A549 (cell line): Measurements from ENCODE around the gene SMAD6. TPM values are rescaled to one million over a fixed set of nuclear protein-coding genes. Genes with fewer than 3 reads are reported as not detected.

Experiments
- ATAC-seq, 2 experiments: fragments of 200-7000 bp in 1 of 2; fragments of >200 bp in 1 of 2; cut with Nextera tagmentation in 1 of 2; cut with Tn5 transposase in 1 of 2; 3 replicates each; pipeline versions ENCODE4 v1.8.0 to v1.9.1; 2018 to 2020; ENCODE audit warnings: mild to moderate bottlenecking in 1 of 2, moderate library complexity in 1 of 2
- CTCF ChIA-PET: fragments of 300-600 bp; sonication (Branson Sonifier 250); formaldehyde crosslinking; extraction: SDS; loops from one replicate; lab custom pipeline; 2021; ENCODE audit warnings: antibody characterized with exemption, inconsistent platforms; lab: Yijun Ruan, JAX
- POLR2A ChIA-PET: fragments of 350-600 bp; formaldehyde crosslinking; extraction: SDS; loops from one replicate; lab custom pipeline; 2021; ENCODE audit warnings: antibody characterized with exemption, inconsistent platforms; lab: Yijun Ruan, JAX
- DNase-seq, 2 experiments: peaks; one replicate each; pipeline versions ENCODE4 v3.0.0 to v3.0.0-alpha.2; 2011 to 2016; ENCODE audit warnings: low read depth in 1 of 2, low spot score in 1 of 2
- FAIRE-seq: peaks from 2 replicates; lab custom pipeline; 2011; peaks lifted over from hg19 to GRCh38; lab: Jason Lieb, UNC
- H3K27ac ChIP-seq, 2 experiments: fragments of >200 bp; sonication (Bioruptor Twin); formaldehyde crosslinking; 3 replicates each; pipeline ENCODE4 v1.5.1; 2016 to 2017
- H3K4me1 ChIP-seq: fragments of >200 bp; sonication (Bioruptor Twin); formaldehyde crosslinking; 3 replicates; pipeline ENCODE4 v1.6.1; 2016
- H3K4me2 ChIP-seq: fragments of >200 bp; sonication (Bioruptor Twin); formaldehyde crosslinking; 3 replicates; pipeline ENCODE4 v1.6.1; 2016
- H3K4me3 ChIP-seq: fragments of >200 bp; sonication (Bioruptor Twin); formaldehyde crosslinking; 3 replicates; pipeline ENCODE4 v1.5.1; 2016
- H3K9me3 ChIP-seq: fragments of >200 bp; sonication (Bioruptor Twin); formaldehyde crosslinking; 3 replicates; pipeline ENCODE4 v1.6.1; 2016
- ATOH8 ChIP-seq: fragments of 250-450 bp; sonication (Bioruptor Pico); IDR thresholded peaks from 2 replicates; pipeline ENCODE4 v1.5.0; 2020; ENCODE audit warnings: low read depth, mild to moderate bottlenecking, moderate library complexity
- BCL3 ChIP-seq: fragments of >200 bp; sonication (Bioruptor Twin); formaldehyde crosslinking; IDR thresholded peaks from 3 replicates; pipeline ENCODE4 v1.6.1; 2016
- BHLHE40 ChIP-seq: IDR thresholded peaks from 2 replicates; pipeline ENCODE4 v1.6.1; 2012; ENCODE audit warnings: low read depth, low read length, inconsistent platforms
- CBX2 ChIP-seq: fragments of 200-600 bp; sonication (generic); IDR thresholded peaks from 2 replicates; pipeline ENCODE4 v1.6.1; 2016; ENCODE audit warnings: low read depth, mild to moderate bottlenecking, borderline replicate concordance
- CBX8 ChIP-seq: fragments of 200-600 bp; sonication (generic); IDR thresholded peaks from 2 replicates; pipeline ENCODE4 v1.6.1; 2016
- CHD4 ChIP-seq: fragments of 200-600 bp; sonication (generic); IDR thresholded peaks from 2 replicates; pipeline ENCODE4 v1.6.1; 2016; ENCODE audit warnings: antibody characterized with exemption, mild to moderate bottlenecking, borderline replicate concordance
- EHF ChIP-seq: fragments of 250-450 bp; sonication (Bioruptor Pico); IDR thresholded peaks from 2 replicates; pipeline ENCODE4 v1.5.0; 2020; ENCODE audit warnings: mild to moderate bottlenecking
- EP300 ChIP-seq, 2 experiments: fragments of >200 bp; sonication (Bioruptor Twin); formaldehyde crosslinking; IDR thresholded peaks; 2 replicates in 1 of 2; 3 replicates in 1 of 2; pipeline ENCODE4 v1.6.1; 2016 to 2017
- ESRRA ChIP-seq: fragments of 150-350 bp; IDR thresholded peaks from 2 replicates; pipeline ENCODE4 v1.6.1; 2014; ENCODE audit warnings: mild to moderate bottlenecking, low read length, borderline replicate concordance
- FOSL2 ChIP-seq, 2 experiments: fragments of 450-650 bp in 1 of 2; fragments of >200 bp in 1 of 2; sonication (Bioruptor Twin) in 1 of 2; formaldehyde crosslinking; IDR thresholded peaks; 2 replicates each; pipeline versions ENCODE4 v1.5.0 to v1.6.1; 2016 to 2020; ENCODE audit warnings: mild to moderate bottlenecking in 1 of 2, moderate library complexity in 1 of 2
- FOXS1 ChIP-seq: fragments of 250-450 bp; sonication (Bioruptor Pico); IDR thresholded peaks from 2 replicates; pipeline ENCODE4 v1.5.0; 2020; ENCODE audit warnings: mild to moderate bottlenecking, moderate library complexity
- HES2 ChIP-seq: fragments of >200 bp; sonication (Bioruptor Twin); formaldehyde crosslinking; IDR thresholded peaks from 2 replicates; pipeline ENCODE4 v1.6.1; 2016
- KDM1A ChIP-seq: fragments of 200-600 bp; sonication (generic); IDR thresholded peaks from 2 replicates; pipeline ENCODE4 v1.6.1; 2016; ENCODE audit warnings: low read depth, mild to moderate bottlenecking
- MAFK ChIP-seq: fragments of 450-650 bp; IDR thresholded peaks from 2 replicates; pipeline ENCODE4 v1.6.1; 2014; ENCODE audit not compliant: partially characterized antibody
- MAZ ChIP-seq: fragments of 150-350 bp; IDR thresholded peaks from 2 replicates; pipeline ENCODE4 v1.6.1; 2014; ENCODE audit warnings: antibody characterized with exemption, low read depth, low read length, borderline replicate concordance
- NPAS2 ChIP-seq: fragments of 250-450 bp; sonication (Bioruptor Pico); IDR thresholded peaks from 2 replicates; pipeline ENCODE4 v1.8.0; 2022; ENCODE audit warnings: mild to moderate bottlenecking, moderate library complexity, borderline replicate concordance
- RCOR1 ChIP-seq: fragments of 150-350 bp; IDR thresholded peaks from 2 replicates; pipeline ENCODE4 v1.6.1; 2014; ENCODE audit warnings: antibody characterized with exemption, low read length, low read depth
- REST ChIP-seq: fragments of 200-600 bp; sonication (generic); IDR thresholded peaks from 2 replicates; pipeline ENCODE4 v1.6.1; 2016; ENCODE audit warnings: antibody characterized with exemption, mild to moderate bottlenecking, moderate library complexity
- SREBF2 ChIP-seq: fragments of 450-650 bp; IDR thresholded peaks from 2 replicates; pipeline ENCODE4 v1.6.1; 2014; ENCODE audit warnings: mild to moderate bottlenecking, moderate library complexity
- USF2 ChIP-seq: fragments of 450-650 bp; IDR thresholded peaks from 2 replicates; pipeline ENCODE4 v1.6.1; 2014; ENCODE audit warnings: antibody characterized with exemption
- WGBS: methylation state at CpG from one replicate; pipeline ENCODE4 v1.1.6; 2017; ENCODE audit errors: missing lambda C conversion rate; 5-methylcytosine and 5-hydroxymethylcytosine counted together
- polyA plus RNA-seq, 4 experiments: library from polyadenylated mRNA; depleted of rRNA in 3 of 4; stranded (reverse); fragments of >200 nt; fragmentation: RNase III in 1 of 4; extraction: RNeasy Plus Mini Kit Qiagen cat#74134 plus additional on column Dnase treatment in 1 of 4; gene quantifications; 2 replicates in 3 of 4; 3 replicates in 1 of 4; pipeline ENCODE4 v1.2.3, GENCODE V29; 2011 to 2017
- TF ChIP-seq, protein P1 (sequence below): IDR thresholded peaks from 2 replicates; pipeline ENCODE4 v1.6.1; 2012

SMAD6 gene
- polyA plus RNA-seq, 2 of the 4 experiments (the other 2 are of a cell fraction): 9.6 to 46.6 TPM

DNA sequence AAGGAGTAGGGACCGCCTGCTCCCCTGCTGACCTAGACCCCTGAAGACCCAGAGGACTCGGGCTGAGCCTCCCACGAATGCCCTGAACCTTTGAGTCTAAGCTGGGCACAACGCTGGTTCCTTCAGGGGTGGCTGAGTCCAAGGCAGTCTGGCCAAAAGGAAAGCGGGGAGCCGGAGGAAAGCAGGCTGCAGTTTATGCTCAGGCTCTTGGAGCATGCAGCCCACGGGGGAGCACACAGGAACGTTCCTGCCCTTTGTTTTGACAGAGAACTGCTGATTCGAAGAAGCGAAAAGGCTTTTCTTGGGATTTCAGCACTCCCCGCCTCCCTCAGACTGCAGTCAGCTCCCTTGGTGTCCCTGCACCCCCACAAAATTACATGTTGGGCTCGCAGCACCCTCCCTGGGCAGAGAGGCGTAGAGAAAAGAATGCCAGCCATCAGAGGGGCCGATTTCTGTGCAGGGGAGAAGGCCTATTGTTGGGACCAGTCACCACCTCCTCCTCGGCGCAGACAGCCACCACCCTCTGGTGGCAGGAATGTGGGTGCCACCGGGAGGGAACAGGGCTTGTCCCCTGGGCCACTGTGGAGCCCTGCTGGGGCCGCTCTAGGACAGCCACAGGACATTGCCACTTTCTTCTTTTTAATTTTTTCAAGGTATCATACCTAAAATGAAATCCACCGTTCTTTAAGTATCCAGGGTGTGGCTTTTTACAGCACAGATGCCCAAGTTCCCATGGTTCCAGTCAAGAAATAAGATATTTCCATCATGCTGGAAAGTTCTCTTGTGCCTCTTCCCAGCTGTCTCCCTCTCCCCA is 72.2 kb downstream of the SMAD6 start (continued):
- no peak for TF ChIP-seq CBX2
- no peak for TF ChIP-seq USF2

- POLR2A ChIA-PET: interaction anchor here (9.9 kb wide), 1 partner anchor 72 kb away, joined by 94 read pairs; the partner anchor contains the start of gene SMAD6
- ATAC-seq (no peak), DNase-seq (no peak), FAIRE-seq (no peak)
- no peak for TF ChIP-seq BHLHE40
- no peak for TF ChIP-seq EHF
- TF ChIP-seq MAZ: no peak
- TF ChIP-seq BCL3: no peak
- TF ChIP-seq MAFK: no peak
- no peak for TF ChIP-seq NPAS2 (CRISPR knock-in tag)
- no peak for TF ChIP-seq CBX8
- no peak for TF ChIP-seq HES2
- no peak for TF ChIP-seq FOSL2 (IDR thresholded peaks at IDR 0.05)
- TF ChIP-seq FOSL2 (CRISPR knock-in tag; IDR thresholded peaks at IDR 0.05): no peak
- no peak for TF ChIP-seq SREBF2
- no peak for TF ChIP-seq CHD4
- TF ChIP-seq KDM1A: no peak
- H3K4me3 ChIP-seq: no peak overlapping the region
- peak overlapping the region; percentile 14 to 94; a peak in 4 of 6 replicates for H3K27ac ChIP-seq
- H3K4me2 ChIP-seq: peak overlapping the region; percentile 10; the same call in 2 of the 3 replicates
- H3K4me1 ChIP-seq: peaks cover 96% of the 10 kb centered on the region
- no peaks in the 10 kb centered on the region for H3K9me3 ChIP-seq
- CTCF ChIA-PET: interaction anchor here (0.6 to 42.9 kb wide), 35 partner anchors 13 to 244 kb away, joined by 3 to 779 read pairs (median 8); partner anchors contain the start of gene SMAD6
- WGBS: 90% methylated on average over 18 of the region's 18 CpGs
Measured at GRCh38 chr15:66775127-66776105, 73.4 kb downstream of the SMAD6 start.

- Histone ChIP-seq H3K27ac (peak overlapping the region in 1 of 2 experiments; percentile 94; a peak in 3 of 6 replicates), H3K4me3 (no peak overlapping the region), H3K4me2 (no peak overlapping the region), H3K9me3 (no peaks in the 10 kb centered on the region), H3K4me1 (peaks cover 82% of the 10 kb centered on the region)
- 94% methylated on average over 6 of the region's 6 CpGs for WGBS
- POLR2A ChIA-PET: no interaction called here
- DNase-seq (no peak), FAIRE-seq (no peak), ATAC-seq (no peak)
- CTCF ChIA-PET: interaction anchor here (1.3 to 22.8 kb wide), 9 partner anchors 8 to 158 kb away, joined by 6 to 465 read pairs (median 14); partner anchors contain the start of gene SMAD6
- no peak for TF ChIP-seq FOXS1
- no peak for TF ChIP-seq ESRRA
- no peak for TF ChIP-seq EP300 (IDR thresholded peaks at IDR 0.05)
- no peak for TF ChIP-seq FOSL2 (IDR thresholded peaks at IDR 0.05)
- no peak for TF ChIP-seq FOSL2 (CRISPR knock-in tag; IDR thresholded peaks at IDR 0.05)
- no peak for TF ChIP-seq CHD4
- TF ChIP-seq SREBF2: no peak
- TF ChIP-seq EHF: no peak
- TF ChIP-seq RCOR1: no peak
- TF ChIP-seq REST: no peak
- TF ChIP-seq ATOH8 (CRISPR knock-in tag): no peak
- no peak for TF ChIP-seq NPAS2 (CRISPR knock-in tag)
- TF ChIP-seq, protein P1, sequence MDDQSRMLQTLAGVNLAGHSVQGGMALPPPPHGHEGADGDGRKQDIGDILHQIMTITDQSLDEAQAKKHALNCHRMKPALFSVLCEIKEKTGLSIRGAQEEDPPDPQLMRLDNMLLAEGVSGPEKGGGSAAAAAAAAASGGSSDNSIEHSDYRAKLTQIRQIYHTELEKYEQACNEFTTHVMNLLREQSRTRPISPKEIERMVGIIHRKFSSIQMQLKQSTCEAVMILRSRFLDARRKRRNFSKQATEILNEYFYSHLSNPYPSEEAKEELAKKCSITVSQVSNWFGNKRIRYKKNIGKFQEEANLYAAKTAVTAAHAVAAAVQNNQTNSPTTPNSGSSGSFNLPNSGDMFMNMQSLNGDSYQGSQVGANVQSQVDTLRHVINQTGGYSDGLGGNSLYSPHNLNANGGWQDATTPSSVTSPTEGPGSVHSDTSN: no peak
Measured at GRCh38 chr15:66777054-66777453, 75.0 kb downstream of the SMAD6 start.
